ENCODE measurements around the gene ZNF436. TPM values are rescaled to one million over a fixed set of nuclear protein-coding genes. Genes with fewer than 3 reads are reported as not detected.
A peak's percentile ranks its signal among the peaks of the same experiment; 100 is the strongest.

The ZNF436 gene
- total and polyA plus RNA-seq, 9 of the 15 experiments (the other 6 are each of a cell fraction or from before 2014, with no cell fraction given): 2.1 to 11.3 (median 6.8) TPM

DNA sequence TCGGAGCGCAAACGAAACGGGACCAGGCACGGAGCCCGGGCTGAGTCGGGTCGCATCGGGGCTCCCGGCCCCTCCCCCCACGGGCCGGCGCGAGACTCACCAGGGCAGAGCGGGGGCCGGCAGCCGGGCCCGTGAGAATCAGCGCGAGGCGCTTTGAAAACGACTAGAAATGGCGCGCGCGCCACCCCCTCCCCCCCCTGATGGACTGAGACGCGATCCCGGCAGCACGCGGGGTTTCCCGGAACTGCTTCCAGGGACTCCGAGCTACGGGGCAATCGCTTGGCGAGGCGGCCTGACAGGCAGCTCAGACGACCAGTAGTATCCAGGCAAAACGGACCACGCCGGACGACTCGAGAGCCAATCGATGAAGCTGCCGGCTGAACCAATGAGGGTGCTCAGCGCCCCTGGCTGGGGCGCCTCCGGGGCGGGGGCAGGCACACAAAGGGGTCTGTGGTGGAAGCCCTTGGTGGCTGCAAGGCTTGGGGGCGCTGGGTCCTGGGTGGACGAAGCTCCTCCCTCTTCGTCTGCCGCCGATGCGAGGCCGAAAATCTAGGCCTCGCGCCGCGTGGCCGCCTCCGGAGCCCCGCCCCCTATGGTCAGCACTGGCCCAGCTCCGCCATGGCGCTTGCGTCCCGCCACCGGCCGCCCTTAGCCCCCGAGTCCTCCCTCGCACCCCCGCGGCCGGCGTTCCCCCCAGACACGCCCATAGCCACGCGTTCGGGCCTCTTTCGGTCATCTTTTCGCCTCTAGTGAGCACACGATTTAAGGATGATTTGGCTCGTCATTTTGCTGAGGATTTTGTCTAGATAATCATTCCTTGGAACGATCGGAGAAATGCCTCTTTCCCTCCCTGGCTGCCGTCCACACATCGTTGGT, 25.3 kb downstream of the ZNF436 start, which contains the start of gene HNRNPR (continued):
- TF ChIP-seq ZNF384 (IDR thresholded peaks at IDR 0.05; ENCODE audit: low read depth, low read length): no peak
- TF ChIP-seq NEUROD1 (IDR thresholded peaks at IDR 0.05; ENCODE audit: borderline replicate concordance, low read depth, low read length, partially characterized antibody): peak; percentile 92
- TF ChIP-seq FOSL1 (tag; conservative IDR thresholded peaks at IDR 0.05): peak; percentile 60
- peak; percentile 92 for TF ChIP-seq NFRKB (IDR thresholded peaks at IDR 0.05; ENCODE audit: low read depth)
- no peak for TF ChIP-seq RAD51 (IDR thresholded peaks at IDR 0.05; ENCODE audit: borderline replicate concordance, low read depth)
- TF ChIP-seq HCFC1 (IDR thresholded peaks at IDR 0.05; ENCODE audit: low read depth, low read length): peak; percentile 57; the same call in 1 of the 2 replicates
- TF ChIP-seq TEAD1 (CRISPR knock-in tag; IDR thresholded peaks at IDR 0.05): peak in 1 of 2 experiments; percentile 84
- TF ChIP-seq TBL1XR1 (IDR thresholded peaks at IDR 0.05; ENCODE audit: low read length in 2 of 2): peak in 1 of 2 experiments; percentile 58; a peak in 1 of 4 replicates
- peak; percentile 41 for TF ChIP-seq RBBP5 (IDR thresholded peaks at IDR 0.05; ENCODE audit: borderline replicate concordance, insufficient read depth, low read length, poor library complexity, severe bottlenecking)
- TF ChIP-seq, protein P1, sequence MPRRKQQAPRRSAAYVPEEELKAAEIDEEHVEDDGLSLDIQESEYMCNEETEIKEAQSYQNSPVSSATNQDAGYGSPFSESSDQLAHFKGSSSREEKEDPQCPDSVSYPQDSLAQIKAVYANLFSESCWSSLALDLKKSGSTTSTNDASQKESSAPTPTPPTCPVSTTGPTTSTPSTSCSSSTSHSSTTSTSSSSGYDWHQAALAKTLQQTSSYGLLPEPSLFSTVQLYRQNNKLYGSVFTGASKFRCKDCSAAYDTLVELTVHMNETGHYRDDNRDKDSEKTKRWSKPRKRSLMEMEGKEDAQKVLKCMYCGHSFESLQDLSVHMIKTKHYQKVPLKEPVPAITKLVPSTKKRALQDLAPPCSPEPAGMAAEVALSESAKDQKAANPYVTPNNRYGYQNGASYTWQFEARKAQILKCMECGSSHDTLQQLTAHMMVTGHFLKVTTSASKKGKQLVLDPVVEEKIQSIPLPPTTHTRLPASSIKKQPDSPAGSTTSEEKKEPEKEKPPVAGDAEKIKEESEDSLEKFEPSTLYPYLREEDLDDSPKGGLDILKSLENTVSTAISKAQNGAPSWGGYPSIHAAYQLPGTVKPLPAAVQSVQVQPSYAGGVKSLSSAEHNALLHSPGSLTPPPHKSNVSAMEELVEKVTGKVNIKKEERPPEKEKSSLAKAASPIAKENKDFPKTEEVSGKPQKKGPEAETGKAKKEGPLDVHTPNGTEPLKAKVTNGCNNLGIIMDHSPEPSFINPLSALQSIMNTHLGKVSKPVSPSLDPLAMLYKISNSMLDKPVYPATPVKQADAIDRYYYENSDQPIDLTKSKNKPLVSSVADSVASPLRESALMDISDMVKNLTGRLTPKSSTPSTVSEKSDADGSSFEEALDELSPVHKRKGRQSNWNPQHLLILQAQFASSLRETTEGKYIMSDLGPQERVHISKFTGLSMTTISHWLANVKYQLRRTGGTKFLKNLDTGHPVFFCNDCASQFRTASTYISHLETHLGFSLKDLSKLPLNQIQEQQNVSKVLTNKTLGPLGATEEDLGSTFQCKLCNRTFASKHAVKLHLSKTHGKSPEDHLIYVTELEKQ (CRISPR knock-in tag; IDR thresholded peaks at IDR 0.05): no peak
- no peak for TF ChIP-seq MYBL2 (IDR thresholded peaks at IDR 0.05; ENCODE audit: low read depth)
- no peak for TF ChIP-seq MYBL2 (CRISPR knock-in tag; IDR thresholded peaks at IDR 0.05; ENCODE audit: borderline replicate concordance)
- peak; percentile 78 for TF ChIP-seq GABPA (tag; conservative IDR thresholded peaks at IDR 0.05; ENCODE audit: low read depth)
- no peak for TF ChIP-seq RHOXF2B (CRISPR knock-in tag; conservative IDR thresholded peaks at IDR 0.05)
- no peak for TF ChIP-seq PPARD (CRISPR knock-in tag; IDR thresholded peaks at IDR 0.05)
- TF ChIP-seq CBX3 (IDR thresholded peaks at IDR 0.05; ENCODE audit: borderline replicate concordance in 1 of 2, low read length in 2 of 2): peak in 1 of 2 experiments; percentile 14; a peak in 1 of 3 replicates
